K562 (cell line): ENCODE results near the gene STXBP5L.

Source experiments
- FOS ChIP-seq: IDR thresholded peaks from 3 replicates; pipeline ENCODE4 v1.6.1; 2011; ENCODE audit not compliant: insufficient read length; ENCODE audit errors: extremely low read depth
- HNRNPUL1 ChIP-seq: fragments of 200-400 bp; formaldehyde crosslinking; IDR thresholded peaks from 2 replicates; pipeline ENCODE4 v1.6.1; 2017; ENCODE audit warnings: low read length
- KAT7 ChIP-seq: sonication (generic); formaldehyde crosslinking; IDR thresholded peaks from 2 replicates; pipeline ENCODE4 v1.8.0; 2022; ENCODE audit warnings: missing genetic modification reagents, mild to moderate bottlenecking, borderline replicate concordance
- NFIC ChIP-seq: fragments of 450-650 bp; IDR thresholded peaks from 2 replicates; pipeline ENCODE4 v1.6.1; 2017; ENCODE audit warnings: mild to moderate bottlenecking, inconsistent platforms
- NRF1 ChIP-seq, 2 experiments: fragments of 450-650 bp; IDR thresholded peaks in 1 of 2; conservative IDR thresholded peaks in 1 of 2; 2 replicates each; pipeline ENCODE4 v1.6.1; 2014; ENCODE audit warnings: mild to moderate bottlenecking in 2 of 2
- TARDBP ChIP-seq: fragments of 450-650 bp; IDR thresholded peaks from 2 replicates; pipeline ENCODE4 v1.6.1; 2016
- ZBTB8A ChIP-seq: fragments of 450-650 bp; IDR thresholded peaks from 2 replicates; pipeline ENCODE4 v1.6.1; 2018; ENCODE audit warnings: mild to moderate bottlenecking, moderate library complexity; ENCODE audit not compliant: partially characterized antibody
- TF ChIP-seq, protein P1 (sequence below), 2 experiments: IDR thresholded peaks; 2 replicates each; pipeline ENCODE4 v1.6.1; 2012; ENCODE audit warnings: improper control_type of control experiment in 2 of 2, low read depth in 2 of 2, low read length in 2 of 2, borderline replicate concordance in 1 of 2
- TF ChIP-seq, protein P2 (sequence below): fragments of 450-650 bp; conservative IDR thresholded peaks from 2 replicates; pipeline ENCODE4 v1.6.1; 2016; ENCODE audit warnings: missing genetic modification characterization, low read depth, mild to moderate bottlenecking, control low read depth, missing compliant biosample characterization
- TF ChIP-seq, protein P3 (sequence below): sonication (generic); formaldehyde crosslinking; IDR thresholded peaks from 2 replicates; pipeline ENCODE4 v1.9.0; 2022; ENCODE audit warnings: mild to moderate bottlenecking, missing genetic modification reagents
- TF ChIP-seq, protein P4 (sequence below): sonication (generic); formaldehyde crosslinking; IDR thresholded peaks from 2 replicates; pipeline ENCODE4 v1.8.1; 2023; ENCODE audit warnings: mild to moderate bottlenecking, missing genetic modification reagents, moderate library complexity
- TF ChIP-seq, protein P5 (sequence below), 3 experiments: IDR thresholded peaks in 2 of 3; conservative IDR thresholded peaks in 1 of 3; 2 replicates each; pipeline ENCODE4 v1.5.1; 2011 to 2012; ENCODE audit warnings: low read length in 3 of 3, mild to moderate bottlenecking in 3 of 3, control low read depth in 2 of 3, improper control_type of control experiment in 1 of 3, inconsistent platforms in 1 of 3, low read depth in 1 of 3, mixed read lengths in 1 of 3, moderate library complexity in 1 of 3; ENCODE audit not compliant: insufficient read depth in 2 of 3
- TF ChIP-seq, protein P6 (sequence below): fragments of 200-400 bp; formaldehyde crosslinking; IDR thresholded peaks from 2 replicates; pipeline ENCODE4 v1.6.1; 2017; ENCODE audit warnings: mild to moderate bottlenecking, low read depth, low read length, moderate library complexity

DNA sequence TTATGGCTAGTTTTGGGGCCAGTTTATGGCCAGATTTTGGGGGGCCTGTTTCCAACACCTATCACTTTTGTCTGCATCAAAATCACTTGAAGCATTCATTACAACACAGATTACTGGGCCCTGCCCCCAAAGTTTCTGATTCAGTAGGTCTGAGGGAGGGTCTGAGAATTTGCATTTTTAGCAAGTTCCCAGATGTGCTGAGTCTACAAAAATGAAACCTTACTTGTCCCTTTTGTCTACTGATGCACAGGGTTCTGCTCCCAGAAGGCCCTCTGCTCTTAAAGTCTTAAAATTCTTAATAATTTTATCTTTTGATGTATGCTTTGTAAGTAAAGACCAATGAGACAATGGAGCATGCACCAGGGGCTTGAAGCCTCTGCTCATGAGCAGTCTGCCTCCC lies 491.8 kb downstream of the STXBP5L start:
- TF ChIP-seq, protein P1, sequence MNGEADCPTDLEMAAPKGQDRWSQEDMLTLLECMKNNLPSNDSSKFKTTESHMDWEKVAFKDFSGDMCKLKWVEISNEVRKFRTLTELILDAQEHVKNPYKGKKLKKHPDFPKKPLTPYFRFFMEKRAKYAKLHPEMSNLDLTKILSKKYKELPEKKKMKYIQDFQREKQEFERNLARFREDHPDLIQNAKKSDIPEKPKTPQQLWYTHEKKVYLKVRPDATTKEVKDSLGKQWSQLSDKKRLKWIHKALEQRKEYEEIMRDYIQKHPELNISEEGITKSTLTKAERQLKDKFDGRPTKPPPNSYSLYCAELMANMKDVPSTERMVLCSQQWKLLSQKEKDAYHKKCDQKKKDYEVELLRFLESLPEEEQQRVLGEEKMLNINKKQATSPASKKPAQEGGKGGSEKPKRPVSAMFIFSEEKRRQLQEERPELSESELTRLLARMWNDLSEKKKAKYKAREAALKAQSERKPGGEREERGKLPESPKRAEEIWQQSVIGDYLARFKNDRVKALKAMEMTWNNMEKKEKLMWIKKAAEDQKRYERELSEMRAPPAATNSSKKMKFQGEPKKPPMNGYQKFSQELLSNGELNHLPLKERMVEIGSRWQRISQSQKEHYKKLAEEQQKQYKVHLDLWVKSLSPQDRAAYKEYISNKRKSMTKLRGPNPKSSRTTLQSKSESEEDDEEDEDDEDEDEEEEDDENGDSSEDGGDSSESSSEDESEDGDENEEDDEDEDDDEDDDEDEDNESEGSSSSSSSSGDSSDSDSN (IDR thresholded peaks at IDR 0.05; ENCODE audit: borderline replicate concordance in 1 of 2, low read depth in 2 of 2, low read length in 2 of 2) = no peak
- TF ChIP-seq, protein P2, sequence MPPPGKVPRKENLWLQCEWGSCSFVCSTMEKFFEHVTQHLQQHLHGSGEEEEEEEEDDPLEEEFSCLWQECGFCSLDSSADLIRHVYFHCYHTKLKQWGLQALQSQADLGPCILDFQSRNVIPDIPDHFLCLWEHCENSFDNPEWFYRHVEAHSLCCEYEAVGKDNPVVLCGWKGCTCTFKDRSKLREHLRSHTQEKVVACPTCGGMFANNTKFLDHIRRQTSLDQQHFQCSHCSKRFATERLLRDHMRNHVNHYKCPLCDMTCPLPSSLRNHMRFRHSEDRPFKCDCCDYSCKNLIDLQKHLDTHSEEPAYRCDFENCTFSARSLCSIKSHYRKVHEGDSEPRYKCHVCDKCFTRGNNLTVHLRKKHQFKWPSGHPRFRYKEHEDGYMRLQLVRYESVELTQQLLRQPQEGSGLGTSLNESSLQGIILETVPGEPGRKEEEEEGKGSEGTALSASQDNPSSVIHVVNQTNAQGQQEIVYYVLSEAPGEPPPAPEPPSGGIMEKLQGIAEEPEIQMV (tag) = no peak
- TF ChIP-seq FOS (no peak), HNRNPUL1 (no peak), NFIC (no peak), TARDBP (no peak), ZBTB8A (no peak), KAT7 (CRISPR knock-in tag) (no peak), NRF1 (conservative IDR thresholded peaks at IDR 0.05 in 1 of 2, IDR thresholded peaks at IDR 0.05 in 1 of 2) (no peak)
- TF ChIP-seq, protein P3, sequence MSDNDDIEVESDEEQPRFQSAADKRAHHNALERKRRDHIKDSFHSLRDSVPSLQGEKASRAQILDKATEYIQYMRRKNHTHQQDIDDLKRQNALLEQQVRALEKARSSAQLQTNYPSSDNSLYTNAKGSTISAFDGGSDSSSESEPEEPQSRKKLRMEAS (CRISPR knock-in tag) = no peak
- TF ChIP-seq, protein P4, sequence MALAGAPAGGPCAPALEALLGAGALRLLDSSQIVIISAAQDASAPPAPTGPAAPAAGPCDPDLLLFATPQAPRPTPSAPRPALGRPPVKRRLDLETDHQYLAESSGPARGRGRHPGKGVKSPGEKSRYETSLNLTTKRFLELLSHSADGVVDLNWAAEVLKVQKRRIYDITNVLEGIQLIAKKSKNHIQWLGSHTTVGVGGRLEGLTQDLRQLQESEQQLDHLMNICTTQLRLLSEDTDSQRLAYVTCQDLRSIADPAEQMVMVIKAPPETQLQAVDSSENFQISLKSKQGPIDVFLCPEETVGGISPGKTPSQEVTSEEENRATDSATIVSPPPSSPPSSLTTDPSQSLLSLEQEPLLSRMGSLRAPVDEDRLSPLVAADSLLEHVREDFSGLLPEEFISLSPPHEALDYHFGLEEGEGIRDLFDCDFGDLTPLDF (CRISPR knock-in tag) = no peak
- TF ChIP-seq, protein P5, sequence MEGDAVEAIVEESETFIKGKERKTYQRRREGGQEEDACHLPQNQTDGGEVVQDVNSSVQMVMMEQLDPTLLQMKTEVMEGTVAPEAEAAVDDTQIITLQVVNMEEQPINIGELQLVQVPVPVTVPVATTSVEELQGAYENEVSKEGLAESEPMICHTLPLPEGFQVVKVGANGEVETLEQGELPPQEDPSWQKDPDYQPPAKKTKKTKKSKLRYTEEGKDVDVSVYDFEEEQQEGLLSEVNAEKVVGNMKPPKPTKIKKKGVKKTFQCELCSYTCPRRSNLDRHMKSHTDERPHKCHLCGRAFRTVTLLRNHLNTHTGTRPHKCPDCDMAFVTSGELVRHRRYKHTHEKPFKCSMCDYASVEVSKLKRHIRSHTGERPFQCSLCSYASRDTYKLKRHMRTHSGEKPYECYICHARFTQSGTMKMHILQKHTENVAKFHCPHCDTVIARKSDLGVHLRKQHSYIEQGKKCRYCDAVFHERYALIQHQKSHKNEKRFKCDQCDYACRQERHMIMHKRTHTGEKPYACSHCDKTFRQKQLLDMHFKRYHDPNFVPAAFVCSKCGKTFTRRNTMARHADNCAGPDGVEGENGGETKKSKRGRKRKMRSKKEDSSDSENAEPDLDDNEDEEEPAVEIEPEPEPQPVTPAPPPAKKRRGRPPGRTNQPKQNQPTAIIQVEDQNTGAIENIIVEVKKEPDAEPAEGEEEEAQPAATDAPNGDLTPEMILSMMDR (IDR thresholded peaks at IDR 0.05 in 2 of 3, conservative IDR thresholded peaks at IDR 0.05 in 1 of 3; ENCODE audit: insufficient read depth in 2 of 3, low read depth in 1 of 3, low read length in 3 of 3) = no peak
- TF ChIP-seq, protein P6, sequence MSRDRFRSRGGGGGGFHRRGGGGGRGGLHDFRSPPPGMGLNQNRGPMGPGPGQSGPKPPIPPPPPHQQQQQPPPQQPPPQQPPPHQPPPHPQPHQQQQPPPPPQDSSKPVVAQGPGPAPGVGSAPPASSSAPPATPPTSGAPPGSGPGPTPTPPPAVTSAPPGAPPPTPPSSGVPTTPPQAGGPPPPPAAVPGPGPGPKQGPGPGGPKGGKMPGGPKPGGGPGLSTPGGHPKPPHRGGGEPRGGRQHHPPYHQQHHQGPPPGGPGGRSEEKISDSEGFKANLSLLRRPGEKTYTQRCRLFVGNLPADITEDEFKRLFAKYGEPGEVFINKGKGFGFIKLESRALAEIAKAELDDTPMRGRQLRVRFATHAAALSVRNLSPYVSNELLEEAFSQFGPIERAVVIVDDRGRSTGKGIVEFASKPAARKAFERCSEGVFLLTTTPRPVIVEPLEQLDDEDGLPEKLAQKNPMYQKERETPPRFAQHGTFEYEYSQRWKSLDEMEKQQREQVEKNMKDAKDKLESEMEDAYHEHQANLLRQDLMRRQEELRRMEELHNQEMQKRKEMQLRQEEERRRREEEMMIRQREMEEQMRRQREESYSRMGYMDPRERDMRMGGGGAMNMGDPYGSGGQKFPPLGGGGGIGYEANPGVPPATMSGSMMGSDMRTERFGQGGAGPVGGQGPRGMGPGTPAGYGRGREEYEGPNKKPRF = no peak
